ENCODE data around the gene UBL4B.

UBL4B gene

GRCh38 chr1:110067893-110068645 lies 44.2 kb upstream of the UBL4B start:
- H3K79me2 ChIP-seq (ENCODE audit: control insufficient read depth, low read length): no peaks in the 10 kb centered on the region
- H3K9me2 ChIP-seq (replicated peaks; ENCODE audit: control insufficient read depth, low read length): no peaks in the 10 kb centered on the region
- H3K27me3 ChIP-seq (ENCODE audit: control insufficient read depth, low read length): peaks cover 19% of the 10 kb centered on the region
- no peak overlapping the region for H3K4me2 ChIP-seq (ENCODE audit: low read length)
- H3K9me3 ChIP-seq (ENCODE audit: control insufficient read depth, insufficient read depth, low read length): no peaks in the 10 kb centered on the region
- no peaks in the 10 kb centered on the region for H3F3A ChIP-seq (ENCODE audit: control insufficient read depth, insufficient read depth)
- no peaks in the 10 kb centered on the region for H3K36me3 ChIP-seq (ENCODE audit: control insufficient read depth, low read length)
- H4K20me1 ChIP-seq (ENCODE audit: control insufficient read depth, insufficient read depth, low read depth, low read length): no peaks in the 10 kb centered on the region
- H3K4me1 ChIP-seq (ENCODE audit: control insufficient read depth, low read length): no peaks in the 10 kb centered on the region
- H3K27ac ChIP-seq (ENCODE audit: low read depth, low read length): no peak overlapping the region
- TF ChIP-seq CTCF (IDR thresholded peaks at IDR 0.05; ENCODE audit: low read depth, low read length, poor library complexity, severe bottlenecking): no peak
- no peak for TF ChIP-seq EZH2phosphoT487 (IDR thresholded peaks at IDR 0.05; ENCODE audit: borderline replicate concordance, low read length)
- no peak overlapping the region for H3K4me3 ChIP-seq (ENCODE audit: low read length)

DNA sequence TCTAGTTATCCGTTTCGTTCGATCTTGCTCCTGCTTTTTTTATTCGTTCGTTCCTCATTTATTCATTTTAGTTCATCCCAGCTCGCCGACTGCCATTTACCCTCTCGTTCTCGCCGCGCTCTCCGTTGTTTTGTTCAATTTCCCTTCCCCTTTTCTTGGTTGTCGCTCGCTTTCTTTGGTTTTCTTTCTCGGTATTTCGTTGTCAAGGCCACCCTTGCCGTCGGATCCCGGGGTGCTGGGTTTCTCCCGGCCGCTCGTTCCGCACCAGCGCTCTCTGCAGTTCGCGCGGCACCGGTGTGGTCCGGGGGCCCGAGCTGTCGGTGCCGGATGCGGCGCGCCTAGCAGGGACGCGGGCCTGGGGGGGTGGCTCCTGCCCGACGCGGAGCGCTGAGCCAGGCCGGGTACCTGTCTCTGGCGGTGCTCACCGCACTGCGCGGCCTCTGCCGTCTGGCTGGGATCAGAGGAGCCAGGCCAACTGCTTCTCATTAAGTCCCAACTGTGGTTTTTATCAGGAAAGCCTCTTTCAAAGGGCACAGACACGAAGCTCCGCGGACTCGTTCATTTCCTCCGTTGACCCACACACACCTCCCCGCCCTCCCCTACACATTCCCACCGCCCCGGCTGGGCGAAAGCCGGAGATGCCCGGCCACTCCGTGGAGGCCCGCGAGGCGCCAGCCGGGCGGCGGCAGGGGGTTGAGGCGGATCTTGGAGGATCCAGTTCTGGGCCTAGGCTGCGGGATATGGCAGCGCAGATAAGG lies 43.4 kb upstream of the UBL4B start:
- no peaks in the 10 kb centered on the region for H3K4me1 ChIP-seq (ENCODE audit: control insufficient read depth, low read length)
- H3K9me3 ChIP-seq (ENCODE audit: control insufficient read depth, insufficient read depth, low read length): no peaks in the 10 kb centered on the region
- H3K4me3 ChIP-seq (ENCODE audit: low read length): no peak overlapping the region
- no peaks in the 10 kb centered on the region for H3K36me3 ChIP-seq (ENCODE audit: control insufficient read depth, low read length)
- H4K20me1 ChIP-seq (ENCODE audit: control insufficient read depth, insufficient read depth, low read depth, low read length): no peaks in the 10 kb centered on the region
- H3K9me2 ChIP-seq (replicated peaks; ENCODE audit: control insufficient read depth, low read length): no peaks in the 10 kb centered on the region
- no peaks in the 10 kb centered on the region for H3F3A ChIP-seq (ENCODE audit: control insufficient read depth, insufficient read depth)
- H3K4me2 ChIP-seq (ENCODE audit: low read length): no peak overlapping the region
- TF ChIP-seq EZH2phosphoT487 (IDR thresholded peaks at IDR 0.05; ENCODE audit: borderline replicate concordance, low read length): no peak
- TF ChIP-seq CTCF (IDR thresholded peaks at IDR 0.05; ENCODE audit: low read depth, low read length, poor library complexity, severe bottlenecking): no peak
- no peaks in the 10 kb centered on the region for H3K79me2 ChIP-seq (ENCODE audit: control insufficient read depth, low read length)
- no peak overlapping the region for H3K27ac ChIP-seq (ENCODE audit: low read depth, low read length)
- peaks cover 19% of the 10 kb centered on the region for H3K27me3 ChIP-seq (ENCODE audit: control insufficient read depth, low read length)

DNA sequence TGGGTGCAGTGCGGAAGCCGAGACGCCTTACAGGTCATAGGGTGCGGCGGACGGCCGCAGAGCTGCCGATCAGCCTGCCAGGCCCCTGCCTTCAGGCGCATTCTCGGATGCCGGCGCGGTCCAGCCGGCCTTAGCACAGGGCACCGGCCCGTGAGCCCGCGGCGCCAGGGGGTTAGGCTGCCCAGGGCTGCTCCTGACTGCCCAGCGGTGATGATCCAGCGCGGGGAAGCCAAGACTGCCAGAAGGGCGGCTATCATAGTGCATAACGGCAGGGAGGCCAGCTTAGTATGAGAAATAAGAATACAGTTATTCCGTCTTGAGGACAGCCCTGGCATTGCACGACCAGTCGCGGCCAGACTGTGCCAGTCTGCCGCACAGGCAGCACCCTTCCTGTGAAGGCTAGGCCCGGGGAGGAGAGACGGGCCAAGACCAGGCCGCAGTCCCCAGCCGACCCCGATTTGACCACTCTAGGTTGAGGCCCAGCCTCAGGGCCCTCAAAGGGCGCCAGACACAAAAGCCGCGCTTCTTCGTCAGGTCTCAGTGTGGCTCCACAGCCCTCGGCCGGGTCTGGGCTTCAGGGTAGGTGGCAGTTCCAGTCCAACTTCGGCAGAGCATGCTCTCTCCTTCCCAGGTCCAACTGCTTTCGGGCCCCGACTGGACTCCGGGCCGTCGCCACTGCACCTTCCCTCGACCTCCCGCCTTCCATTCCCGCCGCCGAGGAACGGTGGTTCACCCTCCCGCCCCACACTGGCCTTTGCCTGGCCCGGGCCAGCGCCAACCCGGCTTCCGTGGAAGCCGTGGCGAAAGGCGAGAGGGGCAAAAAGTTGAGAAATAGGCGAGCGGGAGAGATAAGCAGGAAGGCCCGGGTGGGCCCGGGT lies 42.6 kb upstream of the UBL4B start:
- H3K9me3 ChIP-seq (ENCODE audit: control insufficient read depth, insufficient read depth, low read length): no peaks in the 10 kb centered on the region
- no peaks in the 10 kb centered on the region for H3K9me2 ChIP-seq (replicated peaks; ENCODE audit: control insufficient read depth, low read length)
- H3K79me2 ChIP-seq (ENCODE audit: control insufficient read depth, low read length): no peaks in the 10 kb centered on the region
- no peaks in the 10 kb centered on the region for H3F3A ChIP-seq (ENCODE audit: control insufficient read depth, insufficient read depth)
- H4K20me1 ChIP-seq (ENCODE audit: control insufficient read depth, insufficient read depth, low read depth, low read length): no peaks in the 10 kb centered on the region
- no peaks in the 10 kb centered on the region for H3K36me3 ChIP-seq (ENCODE audit: control insufficient read depth, low read length)
- no peak overlapping the region for H3K4me3 ChIP-seq (ENCODE audit: low read length)
- no peak overlapping the region for H3K27ac ChIP-seq (ENCODE audit: low read depth, low read length)
- no peaks in the 10 kb centered on the region for H3K4me1 ChIP-seq (ENCODE audit: control insufficient read depth, low read length)
- H3K27me3 ChIP-seq (ENCODE audit: control insufficient read depth, low read length): peaks cover 19% of the 10 kb centered on the region
- H3K4me2 ChIP-seq (ENCODE audit: low read length): no peak overlapping the region
- TF ChIP-seq CTCF (IDR thresholded peaks at IDR 0.05; ENCODE audit: low read depth, low read length, poor library complexity, severe bottlenecking): no peak
- no peak for TF ChIP-seq EZH2phosphoT487 (IDR thresholded peaks at IDR 0.05; ENCODE audit: borderline replicate concordance, low read length)

All from DOHH2 (cell line).